ENCODE results near the gene CPPED1.

CPPED1 gene

DNA sequence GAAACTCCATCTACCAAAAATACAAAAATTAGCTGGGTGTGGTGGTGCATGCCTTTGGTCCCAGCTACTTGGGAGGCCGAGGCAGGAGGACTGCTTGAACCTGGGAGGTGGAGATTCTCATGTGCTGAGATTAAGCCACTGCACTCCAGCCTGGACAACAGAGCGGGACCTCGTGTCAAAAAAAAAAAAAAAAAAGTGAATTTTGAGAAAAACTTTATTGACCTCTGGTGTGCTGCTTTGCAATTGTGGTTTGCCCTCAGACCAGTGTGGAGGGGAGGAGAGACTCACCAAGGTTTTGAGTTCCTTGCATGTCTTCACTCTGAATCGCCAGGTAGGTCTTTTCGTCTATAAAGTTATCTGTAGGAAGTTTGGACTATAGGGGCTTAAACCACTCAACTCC lies 145.2 kb downstream of the CPPED1 start:
- H3K27me3 ChIP-seq (replicated peaks in 2 of 5; ENCODE audit: control insufficient read depth in 4 of 5, insufficient read depth in 5 of 5, low read length in 4 of 5), result no peaks in the 10 kb centered on the region
- WGBS (ENCODE audit: insufficient coverage), result 100% methylated on average over 5 of the region's 5 CpGs

DNA sequence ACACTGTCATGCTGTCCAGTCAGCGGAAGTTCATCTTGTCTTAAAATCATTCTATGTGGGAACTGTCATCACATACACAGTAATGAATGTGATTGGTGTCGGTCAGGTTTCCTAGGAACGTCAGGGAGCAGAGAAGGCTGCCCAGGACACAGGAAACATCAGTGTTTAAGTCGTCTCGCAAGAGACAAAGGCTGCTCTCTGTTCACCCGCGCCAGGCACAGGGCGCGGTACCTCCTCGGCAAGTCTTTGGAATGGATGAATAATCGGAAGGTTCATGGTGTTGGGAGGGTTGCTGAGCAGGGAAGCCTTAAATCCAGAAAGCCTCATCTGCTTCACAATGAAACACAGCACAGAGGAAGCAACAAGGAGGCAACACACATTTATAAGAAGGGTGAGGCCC lies 148.2 kb downstream of the CPPED1 start:
- WGBS (ENCODE audit: insufficient coverage), result 77% methylated on average over 6 of the region's 11 CpGs
- Histone ChIP-seq H3K9me3 (ENCODE audit: control extremely low read depth in 1 of 5, control insufficient read depth in 4 of 5, insufficient read depth in 2 of 5, low read depth in 1 of 5, low read length in 4 of 5) (peaks cover 0 to 10% (median 0%) of the 10 kb centered on the region in 5 experiments), H3K4me3 (ENCODE audit: control insufficient read depth in 1 of 7, extremely low read depth in 1 of 7, insufficient read depth in 4 of 7, low read depth in 2 of 7, low read length in 6 of 7) (no peak overlapping the region), H3K36me3 (ENCODE audit: control insufficient read depth in 4 of 4, insufficient read depth in 4 of 4, low read length in 3 of 4) (peaks cover 0 to 2% (median 0%) of the 10 kb centered on the region in 4 experiments), H3K27ac (ENCODE audit: insufficient read depth in 1 of 2, low read depth in 1 of 2, low read length in 2 of 2, poor library complexity in 1 of 2, severe bottlenecking in 2 of 2) (no peak overlapping the region), H3K4me1 (ENCODE audit: control extremely low read depth in 1 of 4, control insufficient read depth in 4 of 4, insufficient read depth in 4 of 4, low read length in 3 of 4) (no peaks in the 10 kb centered on the region), H3K27me3 (replicated peaks in 2 of 5; ENCODE audit: control insufficient read depth in 4 of 5, insufficient read depth in 5 of 5, low read length in 4 of 5) (no peaks in the 10 kb centered on the region)
- ChIA-PET CTCF (no interaction called here), POLR2A (no interaction called here)
- DNase-seq, result no peak

More for the DNA sequence above, 145.2 kb downstream of the CPPED1 start:
- Histone ChIP-seq H3K27ac (ENCODE audit: insufficient read depth in 1 of 2, low read depth in 1 of 2, low read length in 2 of 2, poor library complexity in 1 of 2, severe bottlenecking in 2 of 2) (no peak overlapping the region), H3K9me3 (ENCODE audit: control extremely low read depth in 1 of 5, control insufficient read depth in 4 of 5, insufficient read depth in 2 of 5, low read depth in 1 of 5, low read length in 4 of 5) (peaks cover 0 to 12% (median 0%) of the 10 kb centered on the region in 5 experiments), H3K4me1 (ENCODE audit: control extremely low read depth in 1 of 4, control insufficient read depth in 4 of 4, insufficient read depth in 4 of 4, low read length in 3 of 4) (no peaks in the 10 kb centered on the region), H3K36me3 (ENCODE audit: control insufficient read depth in 4 of 4, insufficient read depth in 4 of 4, low read length in 3 of 4) (peaks cover 0 to 4% (median 3%) of the 10 kb centered on the region in 4 experiments), H3K4me3 (ENCODE audit: control insufficient read depth in 1 of 7, extremely low read depth in 1 of 7, insufficient read depth in 4 of 7, low read depth in 2 of 7, low read length in 6 of 7) (no peak overlapping the region)
- POLR2A ChIA-PET, result no interaction called here
- DNase-seq, result no peak
- CTCF ChIA-PET, result no interaction called here

DNA sequence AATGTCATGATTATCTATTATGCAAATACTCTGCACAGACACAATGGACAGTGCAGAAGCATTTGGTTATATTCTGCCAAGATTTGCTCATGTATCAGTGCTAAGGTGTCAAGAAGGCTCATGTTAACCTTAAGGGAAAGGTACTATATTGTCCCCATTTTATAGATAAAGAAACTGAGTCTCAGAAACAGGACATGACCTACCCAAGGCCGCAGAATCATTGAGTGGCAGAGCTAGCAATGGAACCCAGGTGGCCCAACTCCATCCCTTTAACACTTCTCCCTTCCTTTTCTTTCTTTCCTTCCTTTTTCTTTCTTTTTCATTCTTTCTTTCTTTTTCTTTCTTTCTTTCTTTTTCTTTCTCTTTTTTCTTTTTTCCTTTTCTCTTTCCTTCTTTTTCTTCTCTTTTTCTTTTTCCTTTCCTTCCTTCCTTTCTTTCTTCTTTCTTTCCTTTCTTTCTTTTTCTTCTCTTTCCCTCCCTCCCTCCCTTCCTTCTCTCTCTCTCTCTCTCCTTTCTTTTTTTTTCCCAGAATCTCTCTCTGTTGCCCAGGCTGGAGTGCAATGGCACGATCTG lies 149.8 kb downstream of the CPPED1 start:
- 100% methylated on average over 2 of the region's 2 CpGs for WGBS (ENCODE audit: insufficient coverage)
- no peaks in the 10 kb centered on the region for H3K36me3 ChIP-seq (ENCODE audit: control insufficient read depth in 4 of 4, insufficient read depth in 4 of 4, low read length in 3 of 4)

DNA sequence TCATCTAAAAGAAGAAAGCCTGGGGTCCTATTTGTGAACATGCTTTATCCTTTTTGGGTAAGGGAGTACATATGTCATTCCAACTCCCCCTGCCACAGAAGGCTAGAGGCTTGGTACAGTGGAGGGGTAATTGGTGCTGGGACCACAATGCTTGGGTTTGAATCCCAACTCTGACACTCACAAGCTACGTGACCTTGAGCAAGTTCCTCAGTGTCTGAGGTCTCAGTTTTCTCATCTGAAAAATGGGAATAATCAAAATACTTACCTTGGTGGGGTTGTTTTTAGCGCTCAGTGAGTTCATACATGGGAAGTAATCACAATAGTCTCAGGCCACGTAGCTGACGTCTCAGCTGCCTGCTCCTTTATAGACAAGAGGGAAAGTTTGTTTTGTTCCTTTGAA lies 150.8 kb downstream of the CPPED1 start:
- ChIA-PET CTCF (no interaction called here), POLR2A (no interaction called here)
- no peak overlapping the region for H3K4me3 ChIP-seq (ENCODE audit: control insufficient read depth in 1 of 7, extremely low read depth in 1 of 7, insufficient read depth in 4 of 7, low read depth in 2 of 7, low read length in 6 of 7)
- H3K27me3 ChIP-seq (replicated peaks in 2 of 5; ENCODE audit: control insufficient read depth in 4 of 5, insufficient read depth in 5 of 5, low read length in 4 of 5), result no peaks in the 10 kb centered on the region
- H3K27ac ChIP-seq (ENCODE audit: insufficient read depth in 1 of 2, low read depth in 1 of 2, low read length in 2 of 2, poor library complexity in 1 of 2, severe bottlenecking in 2 of 2), result no peak overlapping the region
- H3K4me1 ChIP-seq (ENCODE audit: control extremely low read depth in 1 of 4, control insufficient read depth in 4 of 4, insufficient read depth in 4 of 4, low read length in 3 of 4), result peaks cover 0 to under 1% (median 0%) of the 10 kb centered on the region in 4 experiments
- H3K9me3 ChIP-seq (ENCODE audit: control extremely low read depth in 1 of 5, control insufficient read depth in 4 of 5, insufficient read depth in 2 of 5, low read depth in 1 of 5, low read length in 4 of 5), result peaks cover 0 to 7% (median 0%) of the 10 kb centered on the region in 5 experiments
- H3K36me3 ChIP-seq (ENCODE audit: control insufficient read depth in 4 of 4, insufficient read depth in 4 of 4, low read length in 3 of 4), result no peaks in the 10 kb centered on the region
- 100% methylated on average over 4 of the region's 4 CpGs for WGBS (ENCODE audit: insufficient coverage)
- no peak for DNase-seq

More for the DNA sequence above, 149.8 kb downstream of the CPPED1 start:
- peaks cover 0 to 10% (median 0%) of the 10 kb centered on the region in 5 experiments for H3K9me3 ChIP-seq (ENCODE audit: control extremely low read depth in 1 of 5, control insufficient read depth in 4 of 5, insufficient read depth in 2 of 5, low read depth in 1 of 5, low read length in 4 of 5)
- no peak overlapping the region for H3K4me3 ChIP-seq (ENCODE audit: control insufficient read depth in 1 of 7, extremely low read depth in 1 of 7, insufficient read depth in 4 of 7, low read depth in 2 of 7, low read length in 6 of 7)
- no peaks in the 10 kb centered on the region for H3K4me1 ChIP-seq (ENCODE audit: control extremely low read depth in 1 of 4, control insufficient read depth in 4 of 4, insufficient read depth in 4 of 4, low read length in 3 of 4)
- no peak for DNase-seq
- POLR2A ChIA-PET, result no interaction called here
- H3K27ac ChIP-seq (ENCODE audit: insufficient read depth in 1 of 2, low read depth in 1 of 2, low read length in 2 of 2, poor library complexity in 1 of 2, severe bottlenecking in 2 of 2), result no peak overlapping the region
- no peaks in the 10 kb centered on the region for H3K27me3 ChIP-seq (replicated peaks in 2 of 5; ENCODE audit: control insufficient read depth in 4 of 5, insufficient read depth in 5 of 5, low read length in 4 of 5)
- CTCF ChIA-PET, result no interaction called here

DNA sequence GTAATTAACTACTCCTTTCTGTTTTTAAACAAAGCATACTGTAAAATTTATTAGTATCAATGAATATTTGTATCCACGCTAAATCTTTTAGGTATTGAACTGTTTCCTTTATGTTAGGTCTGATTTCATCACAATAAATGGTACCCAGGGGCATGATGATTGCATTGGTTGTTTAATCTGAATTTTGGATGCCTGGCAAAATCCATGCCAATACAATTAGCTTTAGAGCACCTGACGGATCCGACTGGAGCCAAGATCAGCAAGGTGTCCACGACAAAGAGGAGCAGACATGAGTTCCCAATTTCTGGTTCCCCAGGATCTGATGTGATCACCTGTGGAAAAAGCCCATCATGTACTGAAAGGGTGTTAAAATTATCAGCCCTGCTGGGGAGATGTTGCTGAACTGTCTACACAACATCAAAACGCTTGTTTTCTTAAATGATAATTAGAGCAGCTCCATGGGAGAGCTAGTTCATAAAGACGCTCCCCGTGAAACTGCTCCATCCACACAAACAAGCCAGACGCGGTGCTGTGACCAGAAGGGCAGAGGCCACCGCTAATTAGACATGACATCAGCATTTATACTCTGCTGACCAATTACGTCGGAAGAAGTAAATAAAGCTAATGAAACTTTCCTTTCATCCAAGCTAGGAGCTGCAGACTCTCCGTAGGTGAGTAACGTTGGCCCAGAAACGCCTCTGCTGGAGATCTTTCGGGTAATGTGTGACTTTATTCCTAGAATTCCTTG lies 151.7 kb downstream of the CPPED1 start:
- H3K4me3 ChIP-seq (ENCODE audit: control insufficient read depth in 1 of 7, extremely low read depth in 1 of 7, insufficient read depth in 4 of 7, low read depth in 2 of 7, low read length in 6 of 7), result no peak overlapping the region
- H3K4me1 ChIP-seq (ENCODE audit: control extremely low read depth in 1 of 4, control insufficient read depth in 4 of 4, insufficient read depth in 4 of 4, low read length in 3 of 4), result peaks cover 0 to 10% (median 7%) of the 10 kb centered on the region in 4 experiments
- WGBS (ENCODE audit: insufficient coverage), result 87% methylated on average over 14 of the region's 16 CpGs
- no peak for DNase-seq
- POLR2A ChIA-PET, result no interaction called here
- H3K27ac ChIP-seq (ENCODE audit: insufficient read depth in 1 of 2, low read depth in 1 of 2, low read length in 2 of 2, poor library complexity in 1 of 2, severe bottlenecking in 2 of 2), result no peak overlapping the region
- H3K36me3 ChIP-seq (ENCODE audit: control insufficient read depth in 4 of 4, insufficient read depth in 4 of 4, low read length in 3 of 4), result no peaks in the 10 kb centered on the region
- no peaks in the 10 kb centered on the region for H3K9me3 ChIP-seq (ENCODE audit: control extremely low read depth in 1 of 5, control insufficient read depth in 4 of 5, insufficient read depth in 2 of 5, low read depth in 1 of 5, low read length in 4 of 5)
- H3K27me3 ChIP-seq (replicated peaks in 2 of 5; ENCODE audit: control insufficient read depth in 4 of 5, insufficient read depth in 5 of 5, low read length in 4 of 5), result no peaks in the 10 kb centered on the region
- CTCF ChIA-PET, result no interaction called here

DNA sequence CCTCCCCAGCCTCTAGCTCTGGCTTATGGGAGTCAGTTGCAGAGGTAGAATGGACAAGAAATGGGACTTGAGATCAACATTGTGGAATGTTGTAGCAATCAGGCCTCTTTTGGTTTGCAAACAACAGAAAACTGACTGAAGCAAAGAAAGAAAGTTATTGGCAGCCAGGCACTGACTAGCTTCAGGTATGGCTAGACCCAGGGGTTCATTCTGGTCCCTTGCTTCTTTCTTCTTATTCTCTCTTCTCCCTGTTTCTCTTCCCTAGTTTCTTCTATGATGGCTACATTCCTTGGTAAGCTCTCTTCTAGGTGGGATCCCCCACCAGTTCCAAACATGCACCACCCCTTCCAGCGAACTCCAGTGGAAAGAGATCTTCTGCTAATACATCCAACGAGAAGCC lies 154.3 kb downstream of the CPPED1 start:
- Histone ChIP-seq H3K4me3 (ENCODE audit: control insufficient read depth in 1 of 7, extremely low read depth in 1 of 7, insufficient read depth in 4 of 7, low read depth in 2 of 7, low read length in 6 of 7) (no peak overlapping the region), H3K27me3 (replicated peaks in 2 of 5; ENCODE audit: control insufficient read depth in 4 of 5, insufficient read depth in 5 of 5, low read length in 4 of 5) (no peaks in the 10 kb centered on the region), H3K36me3 (ENCODE audit: control insufficient read depth in 4 of 4, insufficient read depth in 4 of 4, low read length in 3 of 4) (no peaks in the 10 kb centered on the region), H3K4me1 (ENCODE audit: control extremely low read depth in 1 of 4, control insufficient read depth in 4 of 4, insufficient read depth in 4 of 4, low read length in 3 of 4) (peaks cover 0 to 21% (median 17%) of the 10 kb centered on the region in 4 experiments), H3K27ac (ENCODE audit: insufficient read depth in 1 of 2, low read depth in 1 of 2, low read length in 2 of 2, poor library complexity in 1 of 2, severe bottlenecking in 2 of 2) (no peak overlapping the region), H3K9me3 (ENCODE audit: control extremely low read depth in 1 of 5, control insufficient read depth in 4 of 5, insufficient read depth in 2 of 5, low read depth in 1 of 5, low read length in 4 of 5) (no peaks in the 10 kb centered on the region)
- DNase-seq, result no peak
- WGBS (ENCODE audit: insufficient coverage), result 97% methylated on average over 2 of the region's 2 CpGs
- ChIA-PET CTCF (interaction anchor here (1.6 kb wide), 1 partner anchor 10 kb away, joined by 3 read pairs; no protein-coding TSS in a partner anchor), POLR2A (no interaction called here)

All from common myeloid progenitor, CD34-positive (primary cell).